Transverse colon (tissue), 3 donors: ENCODE measurements around the gene PIMREG.

Experiments used
- CTCF ChIP-seq, 5 experiments: fragments of 200-600 bp in 3 of 5; fragments of 450-650 bp in 2 of 5; sonication (generic) in 3 of 5; IDR thresholded peaks; 1 replicate in 2 of 5; 2 replicates in 3 of 5; pipeline ENCODE4 v1.5.1; 2016 to 2017; ENCODE audit warnings: antibody characterized with exemption in 5 of 5, inconsistent platforms in 3 of 5, mild to moderate bottlenecking in 2 of 5, moderate library complexity in 1 of 5
- POLR2A ChIP-seq: fragments of 450-650 bp; IDR thresholded peaks from one replicate; pipeline ENCODE4 v1.6.1; 2016; ENCODE audit warnings: antibody characterized with exemption, mild to moderate bottlenecking, moderate library complexity

DNA sequence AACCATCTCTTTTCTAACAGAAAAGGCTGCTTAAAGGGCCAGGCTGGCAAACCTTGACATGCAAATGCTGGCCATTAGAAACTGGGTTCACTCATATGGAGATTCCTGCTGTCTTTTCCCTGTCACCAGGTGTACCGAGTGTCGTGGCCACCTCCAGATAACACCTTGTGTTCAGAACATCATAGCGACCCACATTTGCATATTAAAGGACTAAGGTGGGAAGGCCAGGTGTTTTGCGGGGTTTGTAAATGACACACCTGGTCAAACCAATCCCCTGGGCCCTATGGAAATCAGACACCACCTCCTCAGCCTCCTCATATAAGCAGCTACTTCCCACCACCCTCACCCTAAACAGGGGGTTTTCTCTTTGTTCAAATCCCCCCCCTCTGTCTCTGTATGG, 6.8 kb upstream of the PIMREG start:
- TF ChIP-seq POLR2A (no peak), CTCF (IDR thresholded peaks at IDR 0.05) (no peak)
